ENCODE measurements around the gene PAM.

PAM gene

DNA sequence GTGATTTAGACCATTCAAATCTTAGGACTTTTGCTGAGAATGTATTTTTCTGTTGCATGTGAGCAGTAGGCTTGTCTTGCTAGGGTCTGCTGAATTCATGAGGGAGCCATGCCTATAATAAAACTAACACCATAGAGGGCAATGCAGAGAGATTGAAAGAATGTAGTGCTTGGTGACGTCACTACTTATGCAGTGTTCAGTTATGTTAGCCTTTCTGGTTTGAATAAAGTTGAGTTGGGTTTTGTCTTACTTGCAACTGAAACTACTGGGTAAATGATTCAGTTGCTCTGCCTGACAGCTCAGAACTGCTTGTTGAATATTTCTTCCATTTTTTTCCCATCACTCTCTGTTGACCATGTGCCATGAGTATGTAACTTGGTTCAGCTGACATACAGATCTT is 114.1 kb downstream of the PAM start:
- no peak for DNase-seq (ENCODE audit: low read depth)
- H3K4me3 ChIP-seq (ENCODE audit: low read depth, low read length), result no peak overlapping the region
- TF ChIP-seq, protein P1, sequence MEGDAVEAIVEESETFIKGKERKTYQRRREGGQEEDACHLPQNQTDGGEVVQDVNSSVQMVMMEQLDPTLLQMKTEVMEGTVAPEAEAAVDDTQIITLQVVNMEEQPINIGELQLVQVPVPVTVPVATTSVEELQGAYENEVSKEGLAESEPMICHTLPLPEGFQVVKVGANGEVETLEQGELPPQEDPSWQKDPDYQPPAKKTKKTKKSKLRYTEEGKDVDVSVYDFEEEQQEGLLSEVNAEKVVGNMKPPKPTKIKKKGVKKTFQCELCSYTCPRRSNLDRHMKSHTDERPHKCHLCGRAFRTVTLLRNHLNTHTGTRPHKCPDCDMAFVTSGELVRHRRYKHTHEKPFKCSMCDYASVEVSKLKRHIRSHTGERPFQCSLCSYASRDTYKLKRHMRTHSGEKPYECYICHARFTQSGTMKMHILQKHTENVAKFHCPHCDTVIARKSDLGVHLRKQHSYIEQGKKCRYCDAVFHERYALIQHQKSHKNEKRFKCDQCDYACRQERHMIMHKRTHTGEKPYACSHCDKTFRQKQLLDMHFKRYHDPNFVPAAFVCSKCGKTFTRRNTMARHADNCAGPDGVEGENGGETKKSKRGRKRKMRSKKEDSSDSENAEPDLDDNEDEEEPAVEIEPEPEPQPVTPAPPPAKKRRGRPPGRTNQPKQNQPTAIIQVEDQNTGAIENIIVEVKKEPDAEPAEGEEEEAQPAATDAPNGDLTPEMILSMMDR (IDR thresholded peaks at IDR 0.05; ENCODE audit: low read depth, low read length, missing control alignments), result no peak
- in situ Hi-C loops (cut with HindIII; ENCODE audit: low sequenced_read_pairs), result no loop called here

DNA sequence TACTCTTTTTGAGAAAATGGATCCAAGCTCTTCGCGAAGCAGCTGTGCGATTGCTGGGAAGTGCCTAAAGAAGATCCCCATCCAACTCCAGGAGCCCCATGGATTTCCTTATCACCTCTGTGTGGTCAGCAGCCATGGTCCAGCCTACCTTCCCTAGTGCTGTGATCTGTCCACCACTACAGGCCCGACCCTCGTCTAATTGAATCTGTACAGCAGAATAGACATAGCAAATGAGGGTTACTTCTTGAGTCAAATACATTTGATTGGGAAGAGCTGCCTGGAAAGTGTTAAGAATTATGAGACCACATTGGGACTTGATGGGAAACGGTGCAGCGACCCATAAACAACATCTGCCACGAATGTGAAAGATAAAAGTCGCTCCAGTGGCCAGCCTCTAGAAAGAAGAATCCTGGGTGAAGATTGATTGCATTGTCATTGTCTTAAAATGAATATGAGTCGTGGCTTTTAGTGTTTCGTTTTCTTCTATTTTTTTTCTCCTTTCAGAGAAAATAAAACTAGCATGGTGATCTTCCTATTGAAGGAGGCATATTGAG is 118.4 kb downstream of the PAM start:
- in situ Hi-C loops (cut with HindIII; ENCODE audit: low sequenced_read_pairs), result no loop called here
- no peak overlapping the region for H3K4me3 ChIP-seq (ENCODE audit: low read depth, low read length)
- DNase-seq (ENCODE audit: low read depth), result no peak
- TF ChIP-seq, protein P1 (IDR thresholded peaks at IDR 0.05; ENCODE audit: low read depth, low read length, missing control alignments), result no peak

DNA sequence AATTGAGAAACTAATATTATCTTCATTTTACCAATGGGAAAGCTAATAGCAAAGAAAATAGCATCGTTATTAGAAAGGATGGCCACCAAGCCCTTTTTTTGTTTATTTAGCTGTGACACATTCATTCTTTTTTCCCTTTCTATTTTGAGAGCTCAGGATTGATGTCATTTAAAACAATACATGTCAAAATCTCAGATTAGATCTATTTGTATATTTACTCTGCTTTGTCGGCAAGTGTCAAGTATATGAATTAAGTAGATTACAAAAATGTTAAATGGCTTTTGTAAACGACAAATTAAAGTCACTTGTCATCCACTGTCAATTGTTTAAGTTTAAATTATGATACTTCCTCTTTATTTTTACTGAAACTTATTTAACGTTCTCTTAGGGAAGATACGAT is 118.9 kb downstream of the PAM start:
- DNase-seq (ENCODE audit: low read depth), result no peak
- in situ Hi-C loops (cut with HindIII; ENCODE audit: low sequenced_read_pairs), result no loop called here
- TF ChIP-seq, protein P1 (IDR thresholded peaks at IDR 0.05; ENCODE audit: low read depth, low read length, missing control alignments), result no peak
- H3K4me3 ChIP-seq (ENCODE audit: low read depth, low read length), result no peak overlapping the region

DNA sequence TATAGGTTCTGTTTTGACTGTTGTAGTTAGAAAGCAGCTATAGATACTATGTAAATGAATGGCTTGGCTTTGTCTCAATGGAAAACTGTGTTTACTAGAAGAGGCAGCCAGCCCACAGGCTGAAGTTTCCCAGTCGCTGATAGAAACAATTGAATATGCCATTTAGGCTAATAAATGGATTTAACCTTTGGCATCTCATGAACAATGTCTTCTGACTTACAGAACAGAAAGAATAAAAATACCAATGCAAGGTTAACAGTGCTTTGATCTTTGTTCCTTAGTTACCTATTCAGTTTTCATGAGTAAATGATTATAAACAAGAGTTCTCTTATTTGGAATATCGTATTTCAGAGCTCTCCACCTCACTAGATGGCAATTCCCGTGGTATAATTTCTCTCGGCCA is 120.6 kb downstream of the PAM start:
- TF ChIP-seq, protein P1 (IDR thresholded peaks at IDR 0.05; ENCODE audit: low read depth, low read length, missing control alignments), result no peak
- DNase-seq (ENCODE audit: low read depth), result no peak
- in situ Hi-C loops (cut with HindIII; ENCODE audit: low sequenced_read_pairs), result no loop called here
- H3K4me3 ChIP-seq (ENCODE audit: low read depth, low read length), result no peak overlapping the region

DNA sequence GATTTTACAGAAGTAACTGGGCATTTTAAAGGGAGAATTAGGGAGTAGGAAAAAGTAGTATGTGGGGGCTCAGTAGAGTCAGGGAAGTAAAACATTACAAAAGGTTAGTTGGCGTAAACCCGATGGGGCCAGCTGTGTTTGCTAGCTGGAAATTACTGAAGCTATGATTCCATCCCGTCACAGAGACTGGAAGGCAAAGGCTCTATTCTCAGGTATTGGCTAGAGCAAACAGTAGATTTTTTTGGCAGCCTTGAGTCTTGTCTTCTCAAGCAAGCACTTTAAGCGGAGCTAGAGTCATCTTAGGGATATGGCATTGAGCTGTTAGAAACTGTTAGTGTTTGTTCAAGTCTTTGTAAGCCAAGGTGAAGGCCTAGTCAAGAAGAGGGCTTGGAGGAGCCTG is 121.5 kb downstream of the PAM start:
- no peak overlapping the region for H3K4me3 ChIP-seq (ENCODE audit: low read depth, low read length)
- in situ Hi-C loops (cut with HindIII; ENCODE audit: low sequenced_read_pairs), result no loop called here
- TF ChIP-seq, protein P1 (IDR thresholded peaks at IDR 0.05; ENCODE audit: low read depth, low read length, missing control alignments), result no peak
- DNase-seq (ENCODE audit: low read depth), result no peak

DNA sequence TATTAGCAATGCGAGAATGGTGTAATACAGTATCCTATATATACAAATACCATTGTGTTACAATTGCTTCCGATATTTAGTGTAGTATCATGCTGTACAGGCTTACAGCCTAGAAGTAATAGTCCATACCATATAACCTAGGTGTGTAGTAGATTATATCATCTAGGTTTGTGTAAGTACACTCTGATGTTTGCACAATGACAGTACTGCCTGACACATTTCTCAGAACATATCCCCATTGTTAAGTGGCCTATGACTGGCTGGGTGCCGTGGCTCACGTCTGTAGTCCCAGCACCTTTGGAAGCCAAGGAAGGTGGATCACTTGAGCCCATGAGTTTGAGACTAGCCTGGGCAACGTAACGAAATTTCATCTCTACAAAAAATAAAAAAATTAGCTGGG is 124.6 kb downstream of the PAM start:
- no peak for DNase-seq (ENCODE audit: low read depth)
- in situ Hi-C loops (cut with HindIII; ENCODE audit: low sequenced_read_pairs), result no loop called here
- TF ChIP-seq, protein P1 (IDR thresholded peaks at IDR 0.05; ENCODE audit: low read depth, low read length, missing control alignments), result no peak
- no peak overlapping the region for H3K4me3 ChIP-seq (ENCODE audit: low read depth, low read length)

DNA sequence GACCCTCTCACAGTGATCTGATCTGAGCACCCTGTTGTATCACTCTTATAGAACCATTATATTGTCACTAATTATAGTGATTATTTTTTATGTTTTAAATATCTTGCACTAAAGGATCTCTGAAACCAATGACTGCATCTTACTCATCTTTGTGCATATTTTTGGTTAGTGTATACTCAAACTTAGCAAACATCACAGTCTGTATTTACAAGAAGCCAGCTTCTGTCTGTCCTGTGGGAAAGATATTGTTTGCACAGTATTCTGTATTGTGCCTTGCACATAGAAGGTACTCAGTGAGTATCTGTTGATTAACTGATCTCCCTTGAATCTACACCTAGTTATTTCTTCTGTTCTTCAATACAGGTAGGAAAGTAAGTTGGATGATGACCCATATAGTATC is 131.5 kb downstream of the PAM start:
- TF ChIP-seq, protein P1 (IDR thresholded peaks at IDR 0.05; ENCODE audit: low read depth, low read length, missing control alignments), result no peak
- DNase-seq (ENCODE audit: low read depth), result no peak
- H3K4me3 ChIP-seq (ENCODE audit: low read depth, low read length), result no peak overlapping the region
- in situ Hi-C loops (cut with HindIII; ENCODE audit: low sequenced_read_pairs), result no loop called here

Measured in astrocyte of the cerebellum (primary cell).